SK-N-SH (cell line): ENCODE results near the gene KLHL20. TPM values are rescaled to one million over a fixed set of nuclear protein-coding genes. Genes with fewer than 3 reads are reported as not detected.
"Not testable (repeated sequence)": the region's sequence is repeated elsewhere in the genome, so short reads cannot be mapped to it uniquely, and the experiment has no call there.

Experiments used
- CTCF ChIA-PET: fragments of 300-600, 350-600 bp; formaldehyde crosslinking; extraction: SDS; loops from one replicate; lab custom pipeline; 2021; lab: Yijun Ruan, JAX
- POLR2A ChIA-PET: fragments of 350-600 bp; sonication (Branson Sonifier 250); formaldehyde crosslinking; extraction: SDS; loops from one replicate; lab custom pipeline; 2020; ENCODE audit warnings: antibody characterized with exemption, inconsistent platforms; lab: Yijun Ruan, JAX
- DNase-seq: peaks from one replicate; pipeline ENCODE4 v3.0.0; 2012
- H2AFZ ChIP-seq: fragments of 200-600 bp; sonication (generic); 2 replicates; pipeline ENCODE4 v1.8.1; 2016; ENCODE audit warnings: antibody characterized with exemption, mild to moderate bottlenecking, low read depth
- H3F3A ChIP-seq: fragments of 200-600 bp; sonication (generic); replicated peaks from 2 replicates; pipeline ENCODE3; 2016; ENCODE audit warnings: antibody characterized with exemption, mild to moderate bottlenecking; ENCODE audit not compliant: insufficient read depth
- H3K27ac ChIP-seq, 2 experiments: fragments of 200-500 bp in 1 of 2; fragments of 200-600 bp in 1 of 2; sonication (Bioruptor generic) in 1 of 2; sonication (generic), shearing (Covaris generic) in 1 of 2; 2 replicates each; pipeline versions ENCODE4 v1.5.1 to v1.6.1; 2014 to 2016; ENCODE audit warnings: low read depth in 2 of 2, inconsistent platforms in 1 of 2, low read length in 1 of 2, mild to moderate bottlenecking in 1 of 2, mixed read lengths in 1 of 2
- H3K27me3 ChIP-seq: fragments of 200-600 bp; sonication (generic), shearing (Covaris generic); 2 replicates; pipeline ENCODE4 v1.6.1; 2016; ENCODE audit warnings: mixed run types; ENCODE audit not compliant: insufficient read depth
- H3K36me3 ChIP-seq, 2 experiments: fragments of 200-500 bp in 1 of 2; fragments of 200-600 bp in 1 of 2; sonication (Bioruptor generic) in 1 of 2; sonication (generic) in 1 of 2; replicated peaks in 1 of 2; 2 replicates each; pipeline versions ENCODE3 to v1.5.1; 2014 to 2016; ENCODE audit warnings: low read length in 1 of 2, mild to moderate bottlenecking in 1 of 2; ENCODE audit not compliant: insufficient read depth in 2 of 2, control insufficient read depth in 1 of 2
- H3K4me1 ChIP-seq, 2 experiments: fragments of 200-500 bp in 1 of 2; fragments of 200-600 bp in 1 of 2; sonication (Bioruptor generic) in 1 of 2; sonication (generic), shearing (Covaris generic) in 1 of 2; 2 replicates each; pipeline versions ENCODE4 v1.5.1 to v1.6.1; 2014 to 2016; ENCODE audit warnings: low read depth in 1 of 2, low read length in 1 of 2, mixed run types in 1 of 2; ENCODE audit not compliant: insufficient read depth in 2 of 2, control insufficient read depth in 1 of 2
- H3K4me2 ChIP-seq: fragments of 200-600 bp; sonication (generic), shearing (Covaris generic); 2 replicates; pipeline ENCODE4 v1.6.1; 2017; ENCODE audit warnings: mixed run types
- H3K4me3 ChIP-seq, 2 experiments: fragments of 200-500 bp in 1 of 2; fragments of 200-600 bp in 1 of 2; sonication (Bioruptor generic) in 1 of 2; sonication (generic), shearing (Covaris generic) in 1 of 2; 2 replicates each; pipeline versions ENCODE4 v1.5.1 to v1.8.1; 2014 to 2016; ENCODE audit warnings: low read depth in 2 of 2, inconsistent platforms in 1 of 2, low read length in 1 of 2, mild to moderate bottlenecking in 1 of 2, mixed read lengths in 1 of 2, moderate library complexity in 1 of 2
- H3K79me2 ChIP-seq: fragments of 200-600 bp; sonication (generic); 2 replicates; pipeline ENCODE4 v1.8.1; 2017; ENCODE audit warnings: mild to moderate bottlenecking; ENCODE audit not compliant: insufficient read depth
- H3K9ac ChIP-seq: fragments of 200-600 bp; sonication (generic); 2 replicates; pipeline ENCODE4 v1.6.1; 2017; ENCODE audit warnings: mixed run types
- H3K9me2 ChIP-seq: fragments of 200-600 bp; sonication (generic); 2 replicates; pipeline ENCODE4 v1.6.1; 2017; ENCODE audit warnings: mixed run types
- H3K9me3 ChIP-seq: fragments of 200-600 bp; sonication (generic); 2 replicates; pipeline ENCODE4 v1.6.1; 2017; ENCODE audit warnings: mixed run types, mild to moderate bottlenecking, moderate library complexity
- H4K20me1 ChIP-seq: fragments of 200-600 bp; sonication (generic); 2 replicates; pipeline ENCODE4 v1.6.1; 2017; ENCODE audit warnings: mild to moderate bottlenecking, mixed run types; ENCODE audit not compliant: insufficient read depth
- CHD2 ChIP-seq: fragments of 150-350 bp; IDR thresholded peaks from 2 replicates; pipeline ENCODE4 v1.6.1; 2018; ENCODE audit warnings: low read length; ENCODE audit not compliant: partially characterized antibody
- ELF1 ChIP-seq: IDR thresholded peaks from 2 replicates; pipeline ENCODE4 v1.4.0; 2012
- EP300 ChIP-seq, 2 experiments: IDR thresholded peaks; 2 replicates each; pipeline versions ENCODE4 v1.4.0 to v1.6.1; 2012; ENCODE audit warnings: borderline replicate concordance in 1 of 2, low read depth in 1 of 2, low read length in 1 of 2
- FOSL2 ChIP-seq: IDR thresholded peaks from 2 replicates; pipeline ENCODE4 v1.4.0; 2012; ENCODE audit warnings: low read depth, mild to moderate bottlenecking, moderate library complexity, borderline replicate concordance
- FOXM1 ChIP-seq: IDR thresholded peaks from 2 replicates; pipeline ENCODE4 v1.4.0; 2012; ENCODE audit warnings: low read depth, mild to moderate bottlenecking
- JUND ChIP-seq: IDR thresholded peaks from 2 replicates; pipeline ENCODE4 v1.4.0; 2012
- MEF2A ChIP-seq: IDR thresholded peaks from 2 replicates; pipeline ENCODE4 v1.4.0; 2012; ENCODE audit warnings: low read depth, borderline replicate concordance
- RXRA ChIP-seq: IDR thresholded peaks from 2 replicates; pipeline ENCODE4 v1.4.0; 2012; ENCODE audit warnings: low read depth, mild to moderate bottlenecking, borderline replicate concordance
- TAF1 ChIP-seq: IDR thresholded peaks from 2 replicates; pipeline ENCODE4 v1.6.1; 2012; ENCODE audit warnings: low read depth, mild to moderate bottlenecking, low read length, moderate library complexity, borderline replicate concordance
- WGBS: methylation state at CpG from one replicate; pipeline ENCODE4 v1.1.6; 2017; ENCODE audit warnings: low lambda C conversion rate; 5-methylcytosine and 5-hydroxymethylcytosine counted together
- polyA plus RNA-seq, 3 experiments: library from polyadenylated mRNA; depleted of rRNA; stranded (reverse); fragments of >200 nt; gene quantifications; 2 replicates each; pipeline ENCODE4 v1.2.3, GENCODE V29; 2012
- TF ChIP-seq, protein P1 (sequence below): fragments of 150-350 bp; IDR thresholded peaks from 2 replicates; pipeline ENCODE4 v1.6.1; 2016; ENCODE audit warnings: mild to moderate bottlenecking, low read depth, low read length
- TF ChIP-seq, protein P2 (sequence below): fragments of 200-600 bp; sonication (generic); IDR thresholded peaks from 2 replicates; pipeline ENCODE4 v1.6.1; 2017; ENCODE audit warnings: antibody characterized with exemption, mild to moderate bottlenecking, moderate library complexity
- TF ChIP-seq, protein P3 (sequence below): IDR thresholded peaks from 2 replicates; pipeline ENCODE4; 2012
- TF ChIP-seq, protein P4 (sequence below): fragments of 150-350 bp; IDR thresholded peaks from 2 replicates; pipeline ENCODE4 v1.6.1; 2017; ENCODE audit warnings: antibody characterized with exemption, low read length, low read depth, borderline replicate concordance
- TF ChIP-seq, protein P5 (sequence below): IDR thresholded peaks from 2 replicates; pipeline ENCODE4 v1.4.0; 2012; ENCODE audit warnings: low read depth

The KLHL20 gene
- polyA plus RNA-seq, 1 of the 3 experiments (the other 2 are of a cell fraction) = 14.0 TPM

DNA sequence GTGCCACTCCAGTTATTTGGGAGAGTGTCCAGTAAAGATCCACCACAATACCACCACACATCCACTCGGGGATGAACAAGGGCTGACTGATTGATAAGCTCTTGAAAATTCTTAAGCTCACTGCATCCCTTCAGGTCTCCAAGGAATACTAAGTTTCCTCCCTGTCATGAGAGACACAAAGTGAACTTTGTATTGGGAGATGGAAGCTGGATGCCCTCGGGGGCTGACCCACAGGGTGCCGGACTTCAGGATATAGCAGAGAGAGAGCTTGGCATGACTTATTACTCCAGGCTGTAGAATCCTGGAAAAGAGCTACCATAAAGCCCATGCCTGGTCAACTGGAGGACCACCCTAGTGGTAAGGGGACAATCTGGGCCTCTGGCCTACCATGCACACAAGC is 29.7 kb upstream of the KLHL20 start:
- H3K27me3 ChIP-seq, H4K20me1 ChIP-seq, H3K4me1 ChIP-seq, H3K9ac ChIP-seq, H3K4me3 ChIP-seq, CTCF ChIA-PET, H3F3A ChIP-seq, DNase-seq, H3K9me3 ChIP-seq, H3K79me2 ChIP-seq, H3K4me2 ChIP-seq, H3K36me3 ChIP-seq, H3K27ac ChIP-seq, POLR2A ChIA-PET, H3K9me2 ChIP-seq, H2AFZ ChIP-seq: not testable (repeated sequence)
- 58% methylated on average over 3 of the region's 3 CpGs for WGBS

DNA sequence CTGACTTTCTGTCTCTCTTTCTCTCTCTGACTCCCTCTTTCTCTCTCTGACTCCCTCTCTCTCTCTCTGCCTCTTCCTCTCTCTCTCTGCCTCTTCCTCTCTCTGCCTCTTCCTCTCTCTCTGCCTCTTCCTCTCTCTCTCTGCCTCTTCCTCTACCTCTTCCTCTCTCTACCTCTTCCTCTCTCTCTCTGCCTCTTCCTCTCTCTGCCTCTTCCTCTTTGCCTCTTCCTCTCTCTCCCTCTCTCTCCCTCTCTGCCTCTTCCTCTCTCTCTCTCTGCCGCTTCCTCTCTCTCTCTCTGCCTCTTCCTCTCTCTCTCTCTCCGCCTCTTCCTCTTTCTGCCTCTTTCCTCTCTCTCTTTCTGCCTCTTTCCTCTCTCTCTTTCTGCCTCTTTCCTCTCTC is 26.5 kb upstream of the KLHL20 start:
- 79% methylated on average over 2 of the region's 2 CpGs for whole genome bisulfite sequencing
- TF ChIP-seq, protein P1, sequence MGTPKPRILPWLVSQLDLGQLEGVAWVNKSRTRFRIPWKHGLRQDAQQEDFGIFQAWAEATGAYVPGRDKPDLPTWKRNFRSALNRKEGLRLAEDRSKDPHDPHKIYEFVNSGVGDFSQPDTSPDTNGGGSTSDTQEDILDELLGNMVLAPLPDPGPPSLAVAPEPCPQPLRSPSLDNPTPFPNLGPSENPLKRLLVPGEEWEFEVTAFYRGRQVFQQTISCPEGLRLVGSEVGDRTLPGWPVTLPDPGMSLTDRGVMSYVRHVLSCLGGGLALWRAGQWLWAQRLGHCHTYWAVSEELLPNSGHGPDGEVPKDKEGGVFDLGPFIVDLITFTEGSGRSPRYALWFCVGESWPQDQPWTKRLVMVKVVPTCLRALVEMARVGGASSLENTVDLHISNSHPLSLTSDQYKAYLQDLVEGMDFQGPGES = no peak
- TF ChIP-seq JUND = no peak
- CTCF ChIA-PET = no interaction called here

DNA sequence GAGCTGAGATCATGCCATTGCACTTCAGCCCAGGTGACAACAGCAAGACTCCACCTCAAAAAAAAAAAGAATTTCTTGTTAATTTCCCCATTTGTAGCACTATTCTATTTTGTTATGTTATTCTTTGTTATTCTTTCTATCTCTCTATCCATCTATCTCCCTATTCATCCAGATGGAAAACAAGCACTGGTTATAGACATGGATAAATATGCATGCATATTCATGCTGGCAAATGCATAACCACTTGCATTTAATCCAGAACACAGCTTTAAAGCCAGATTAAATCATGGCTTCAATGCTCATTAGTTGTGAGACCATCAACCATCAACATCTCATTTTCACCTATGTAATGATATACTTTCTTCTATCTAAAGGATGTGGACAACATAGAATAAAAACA is 21.5 kb upstream of the KLHL20 start:
- Histone ChIP-seq H3K4me2 (no peak overlapping the region), H3K36me3 (no peaks in the 10 kb centered on the region), H3K9me2 (no peaks in the 10 kb centered on the region), H3K9me3 (no peaks in the 10 kb centered on the region), H3K9ac (no peak overlapping the region), H3K27ac (no peak overlapping the region), H3K4me3 (no peak overlapping the region), H2AFZ (no peak overlapping the region), H3K79me2 (no peaks in the 10 kb centered on the region), H3F3A (no peaks in the 10 kb centered on the region), H4K20me1 (no peaks in the 10 kb centered on the region), H3K27me3 (no peaks in the 10 kb centered on the region), H3K4me1 (no peaks in the 10 kb centered on the region)
- POLR2A ChIA-PET = no interaction called here
- no peak for DNase-seq
- CTCF ChIA-PET = no interaction called here
- TF ChIP-seq FOSL2 (no peak), CHD2 (no peak), TAF1 (no peak), ELF1 (no peak), FOXM1 (no peak), EP300 (IDR thresholded peaks at IDR 0.05; ENCODE audit: borderline replicate concordance in 1 of 2, low read depth in 1 of 2, low read length in 1 of 2) (no peak), RXRA (no peak), JUND (no peak), MEF2A (no peak)
- TF ChIP-seq, protein P2, sequence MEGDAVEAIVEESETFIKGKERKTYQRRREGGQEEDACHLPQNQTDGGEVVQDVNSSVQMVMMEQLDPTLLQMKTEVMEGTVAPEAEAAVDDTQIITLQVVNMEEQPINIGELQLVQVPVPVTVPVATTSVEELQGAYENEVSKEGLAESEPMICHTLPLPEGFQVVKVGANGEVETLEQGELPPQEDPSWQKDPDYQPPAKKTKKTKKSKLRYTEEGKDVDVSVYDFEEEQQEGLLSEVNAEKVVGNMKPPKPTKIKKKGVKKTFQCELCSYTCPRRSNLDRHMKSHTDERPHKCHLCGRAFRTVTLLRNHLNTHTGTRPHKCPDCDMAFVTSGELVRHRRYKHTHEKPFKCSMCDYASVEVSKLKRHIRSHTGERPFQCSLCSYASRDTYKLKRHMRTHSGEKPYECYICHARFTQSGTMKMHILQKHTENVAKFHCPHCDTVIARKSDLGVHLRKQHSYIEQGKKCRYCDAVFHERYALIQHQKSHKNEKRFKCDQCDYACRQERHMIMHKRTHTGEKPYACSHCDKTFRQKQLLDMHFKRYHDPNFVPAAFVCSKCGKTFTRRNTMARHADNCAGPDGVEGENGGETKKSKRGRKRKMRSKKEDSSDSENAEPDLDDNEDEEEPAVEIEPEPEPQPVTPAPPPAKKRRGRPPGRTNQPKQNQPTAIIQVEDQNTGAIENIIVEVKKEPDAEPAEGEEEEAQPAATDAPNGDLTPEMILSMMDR = no peak
- TF ChIP-seq, protein P3, sequence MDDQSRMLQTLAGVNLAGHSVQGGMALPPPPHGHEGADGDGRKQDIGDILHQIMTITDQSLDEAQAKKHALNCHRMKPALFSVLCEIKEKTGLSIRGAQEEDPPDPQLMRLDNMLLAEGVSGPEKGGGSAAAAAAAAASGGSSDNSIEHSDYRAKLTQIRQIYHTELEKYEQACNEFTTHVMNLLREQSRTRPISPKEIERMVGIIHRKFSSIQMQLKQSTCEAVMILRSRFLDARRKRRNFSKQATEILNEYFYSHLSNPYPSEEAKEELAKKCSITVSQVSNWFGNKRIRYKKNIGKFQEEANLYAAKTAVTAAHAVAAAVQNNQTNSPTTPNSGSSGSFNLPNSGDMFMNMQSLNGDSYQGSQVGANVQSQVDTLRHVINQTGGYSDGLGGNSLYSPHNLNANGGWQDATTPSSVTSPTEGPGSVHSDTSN = no peak
- TF ChIP-seq, protein P4, sequence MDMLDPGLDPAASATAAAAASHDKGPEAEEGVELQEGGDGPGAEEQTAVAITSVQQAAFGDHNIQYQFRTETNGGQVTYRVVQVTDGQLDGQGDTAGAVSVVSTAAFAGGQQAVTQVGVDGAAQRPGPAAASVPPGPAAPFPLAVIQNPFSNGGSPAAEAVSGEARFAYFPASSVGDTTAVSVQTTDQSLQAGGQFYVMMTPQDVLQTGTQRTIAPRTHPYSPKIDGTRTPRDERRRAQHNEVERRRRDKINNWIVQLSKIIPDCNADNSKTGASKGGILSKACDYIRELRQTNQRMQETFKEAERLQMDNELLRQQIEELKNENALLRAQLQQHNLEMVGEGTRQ = no peak
- TF ChIP-seq, protein P5, sequence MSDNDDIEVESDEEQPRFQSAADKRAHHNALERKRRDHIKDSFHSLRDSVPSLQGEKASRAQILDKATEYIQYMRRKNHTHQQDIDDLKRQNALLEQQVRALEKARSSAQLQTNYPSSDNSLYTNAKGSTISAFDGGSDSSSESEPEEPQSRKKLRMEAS = no peak

More for the DNA sequence above, 26.5 kb upstream of the KLHL20 start:
- no peaks in the 10 kb centered on the region for H3K9me3 ChIP-seq
- H3K9me2 ChIP-seq = no peaks in the 10 kb centered on the region
- no peak overlapping the region for H2AFZ ChIP-seq
- H3K4me2 ChIP-seq = no peak overlapping the region
- no peak overlapping the region for H3K4me3 ChIP-seq
- no peaks in the 10 kb centered on the region for H3F3A ChIP-seq
- H3K27ac ChIP-seq = no peak overlapping the region
- no peaks in the 10 kb centered on the region for H3K27me3 ChIP-seq
- no peak overlapping the region for H3K9ac ChIP-seq
- H3K4me1 ChIP-seq = no peaks in the 10 kb centered on the region
- no peaks in the 10 kb centered on the region for H3K36me3 ChIP-seq
- POLR2A ChIA-PET = no interaction called here
- no peaks in the 10 kb centered on the region for H3K79me2 ChIP-seq
- no peaks in the 10 kb centered on the region for H4K20me1 ChIP-seq
- no peak for DNase-seq

DNA sequence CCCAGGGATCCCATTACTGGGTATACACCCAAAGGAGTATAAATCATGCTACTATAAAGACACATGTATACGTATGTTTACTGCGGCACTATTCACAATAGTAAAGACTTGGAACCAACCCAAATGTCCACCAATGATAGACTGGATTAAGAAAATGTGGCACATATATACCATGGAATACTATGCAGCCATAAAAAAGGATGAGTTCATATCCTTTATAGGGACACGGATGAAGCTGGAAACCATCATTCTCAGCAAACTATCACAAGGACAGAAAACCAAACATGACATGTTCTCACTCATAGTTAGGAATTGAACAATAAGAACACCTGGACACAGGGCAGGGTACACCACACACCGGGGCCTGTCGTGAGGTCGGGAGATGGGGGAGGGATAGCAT is 13.5 kb upstream of the KLHL20 start:
- WGBS = 50% methylated on average over 6 of the region's 6 CpGs

More for the DNA sequence above, 13.5 kb upstream of the KLHL20 start:
- H3K4me1 ChIP-seq, H3K4me3 ChIP-seq, H2AFZ ChIP-seq, H3F3A ChIP-seq, DNase-seq, H3K9me3 ChIP-seq, H3K9me2 ChIP-seq, CTCF ChIA-PET, H3K4me2 ChIP-seq, H3K9ac ChIP-seq, POLR2A ChIA-PET, H3K27me3 ChIP-seq, H3K36me3 ChIP-seq, H3K79me2 ChIP-seq, H4K20me1 ChIP-seq, H3K27ac ChIP-seq: not testable (repeated sequence)
